IPS-18a (cell line): ENCODE measurements around the gene YOD1.

ENCODE experiments used
- H3K27ac ChIP-seq: one replicate; pipeline ENCODE4 v1.5.1; 2013; ENCODE audit warnings: low read length
- H3K27me3 ChIP-seq: one replicate; pipeline ENCODE4 v1.6.1; 2013; ENCODE audit warnings: mild to moderate bottlenecking, low read length; ENCODE audit not compliant: control insufficient read depth, insufficient read depth
- H3K36me3 ChIP-seq: one replicate; pipeline ENCODE4 v1.6.1; 2013; ENCODE audit warnings: low read depth, low read length; ENCODE audit not compliant: control insufficient read depth
- H3K4me1 ChIP-seq: one replicate; pipeline ENCODE4 v1.6.1; 2013; ENCODE audit warnings: low read depth, low read length; ENCODE audit not compliant: control insufficient read depth
- H3K4me3 ChIP-seq: one replicate; pipeline ENCODE4 v1.5.1; 2013; ENCODE audit warnings: low read length
- H3K9ac ChIP-seq: one replicate; pipeline ENCODE4 v1.6.1; 2013; ENCODE audit warnings: mild to moderate bottlenecking, low read length, moderate library complexity
- H3K9me3 ChIP-seq: one replicate; pipeline ENCODE4 v1.6.1; 2013; ENCODE audit warnings: low read depth, low read length; ENCODE audit not compliant: control insufficient read depth

Gene YOD1

DNA sequence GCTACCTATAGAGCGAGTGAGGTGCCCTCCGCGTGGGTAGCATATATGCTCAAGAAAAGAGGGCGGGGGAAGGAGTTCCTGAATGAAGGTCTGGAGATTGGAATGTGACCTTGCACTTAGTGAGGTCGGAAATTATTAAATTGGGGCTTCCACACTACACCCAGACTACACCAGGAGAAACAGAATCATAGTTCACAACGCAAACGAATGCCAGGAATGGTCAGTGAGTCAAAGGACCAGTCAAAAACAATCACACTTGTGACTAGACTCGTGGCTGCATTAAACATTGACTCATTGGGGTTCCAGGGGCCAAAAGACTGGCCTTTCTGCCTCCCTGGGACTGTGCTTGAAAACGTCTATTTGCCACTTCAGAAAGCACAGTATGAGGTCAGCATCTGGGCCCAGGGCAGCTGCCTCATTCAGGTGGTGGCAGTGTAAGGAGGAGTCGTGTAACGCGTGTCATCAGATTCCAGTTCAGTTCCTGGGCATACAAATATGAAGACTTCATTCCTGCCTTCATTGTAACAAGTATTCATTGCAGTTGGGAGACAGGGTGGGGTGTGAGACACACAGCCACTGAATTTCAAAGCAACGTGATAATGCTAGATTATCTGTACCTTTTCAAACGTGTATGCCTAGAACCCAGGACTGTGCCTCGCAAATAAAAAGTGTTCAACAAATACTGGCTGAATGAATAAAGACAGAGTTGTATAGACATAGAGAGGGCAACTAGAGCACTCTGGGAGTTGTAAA lies at the start of gene YOD1:
TSS of gene YOD1 (minus strand) at position 18 of the 753 bp plus-strand sequence. CDS start 178 bp downstream, outside the sequence.
- H3K4me1 ChIP-seq, result peaks cover 11% of the 10 kb centered on the region
- no peaks in the 10 kb centered on the region for H3K9me3 ChIP-seq
- H3K27me3 ChIP-seq, result no peaks in the 10 kb centered on the region
- peak within 1 kb of the TSS; percentile 92 for H3K9ac ChIP-seq
- H3K27ac ChIP-seq, result peak within 1 kb of the TSS; percentile 79
- H3K4me3 ChIP-seq, result peak within 1 kb of the TSS; percentile 96
- peaks cover 29% of the 10 kb centered on the region for H3K36me3 ChIP-seq

GRCh38 chr1:207097871-207098324 lies 46.9 kb upstream of the YOD1 start:
- Histone ChIP-seq H3K36me3 (no peaks in the 10 kb centered on the region), H3K27ac (no peak overlapping the region), H3K4me3 (no peak overlapping the region), H3K27me3 (no peaks in the 10 kb centered on the region), H3K4me1 (no peaks in the 10 kb centered on the region), H3K9me3 (no peaks in the 10 kb centered on the region), H3K9ac (no peak overlapping the region)

DNA sequence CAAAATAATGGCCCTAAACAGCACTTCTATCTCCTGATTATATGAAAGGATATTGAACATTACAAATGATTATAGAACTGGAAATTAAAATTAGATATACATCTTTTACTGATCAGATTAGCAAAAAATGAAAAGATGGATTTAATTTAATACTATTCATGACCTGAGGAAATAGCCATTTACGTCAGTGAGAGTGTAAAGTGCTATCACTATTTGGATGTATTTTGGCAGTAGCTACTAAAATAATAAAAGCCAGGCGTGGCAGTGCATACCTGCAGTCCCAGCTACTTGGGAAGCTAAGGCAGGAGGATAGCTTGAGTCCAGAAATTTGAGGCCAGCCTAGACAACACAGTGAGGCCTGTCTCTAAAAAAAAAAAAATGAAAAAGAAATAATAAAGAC lies 42.9 kb upstream of the YOD1 start:
- Histone ChIP-seq H3K4me3 (no peak overlapping the region), H3K27ac (no peak overlapping the region), H3K9ac (no peak overlapping the region), H3K36me3 (no peaks in the 10 kb centered on the region), H3K9me3 (no peaks in the 10 kb centered on the region), H3K27me3 (no peaks in the 10 kb centered on the region), H3K4me1 (no peaks in the 10 kb centered on the region)

DNA sequence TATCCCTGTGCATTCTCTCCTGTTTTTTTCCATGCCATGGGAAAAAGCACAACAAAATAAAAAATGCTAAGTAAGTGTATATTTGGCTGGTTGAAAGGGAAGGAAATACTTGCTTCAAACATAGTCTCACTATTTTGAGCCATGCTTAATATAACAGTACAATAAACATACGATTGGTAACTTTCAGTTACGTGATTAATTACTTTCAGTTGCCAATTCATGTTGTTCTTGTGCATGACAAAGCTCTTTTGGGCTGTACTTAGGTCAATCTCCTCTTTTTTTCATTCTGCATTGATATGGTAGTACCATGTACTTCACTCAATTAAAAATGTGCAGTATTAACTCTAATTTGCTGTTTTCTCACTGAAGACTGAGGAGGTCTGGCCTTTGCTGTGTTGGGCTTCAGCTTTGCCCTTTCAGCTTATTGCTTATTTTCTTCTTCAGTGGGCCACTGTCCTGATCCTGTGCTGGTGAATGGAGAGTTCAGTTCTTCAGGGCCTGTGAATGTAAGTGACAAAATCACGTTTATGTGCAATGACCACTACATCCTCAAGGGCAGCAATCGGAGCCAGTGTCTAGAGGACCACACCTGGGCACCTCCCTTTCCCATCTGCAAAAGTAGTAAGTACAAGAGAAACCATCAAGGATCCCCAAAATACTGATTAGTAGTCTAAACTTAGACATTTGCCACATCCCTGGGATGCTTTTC lies 40.3 kb upstream of the YOD1 start:
- Histone ChIP-seq H3K9me3 (no peaks in the 10 kb centered on the region), H3K4me3 (no peak overlapping the region), H3K27ac (no peak overlapping the region), H3K9ac (no peak overlapping the region), H3K36me3 (no peaks in the 10 kb centered on the region), H3K27me3 (no peaks in the 10 kb centered on the region), H3K4me1 (no peaks in the 10 kb centered on the region)

- Histone ChIP-seq H3K9me3 (no peaks in the 10 kb centered on the region), H3K27ac (no peak overlapping the region), H3K4me3 (no peak overlapping the region), H3K4me1 (no peaks in the 10 kb centered on the region), H3K36me3 (no peaks in the 10 kb centered on the region), H3K27me3 (no peaks in the 10 kb centered on the region), H3K9ac (no peak overlapping the region)
These were observed 38.8 kb upstream of the YOD1 start for GRCh38 chr1:207089627-207090355.

- H3K36me3 ChIP-seq, result no peaks in the 10 kb centered on the region
- H3K27me3 ChIP-seq, result no peaks in the 10 kb centered on the region
- no peak within 1 kb of the TSS for H3K4me3 ChIP-seq
- no peaks in the 10 kb centered on the region for H3K4me1 ChIP-seq
- H3K27ac ChIP-seq, result no peak within 1 kb of the TSS
- H3K9ac ChIP-seq, result no peak within 1 kb of the TSS
- H3K9me3 ChIP-seq, result no peaks in the 10 kb centered on the region
These were observed 38.0 kb upstream of the YOD1 start, which contains the start of gene C4BPB for GRCh38 chr1:207088701-207089626. Gene C4BPB (plus strand): TSS chr1:207088860. CDS start chr1:207089532, 672 bp downstream.

GRCh38 chr1:207088161-207088560 lies 37.2 kb upstream of the YOD1 start:
- Histone ChIP-seq H3K9me3 (no peaks in the 10 kb centered on the region), H3K9ac (no peak overlapping the region), H3K27ac (no peak overlapping the region), H3K27me3 (no peaks in the 10 kb centered on the region), H3K4me3 (no peak overlapping the region), H3K4me1 (no peaks in the 10 kb centered on the region), H3K36me3 (no peaks in the 10 kb centered on the region)

DNA sequence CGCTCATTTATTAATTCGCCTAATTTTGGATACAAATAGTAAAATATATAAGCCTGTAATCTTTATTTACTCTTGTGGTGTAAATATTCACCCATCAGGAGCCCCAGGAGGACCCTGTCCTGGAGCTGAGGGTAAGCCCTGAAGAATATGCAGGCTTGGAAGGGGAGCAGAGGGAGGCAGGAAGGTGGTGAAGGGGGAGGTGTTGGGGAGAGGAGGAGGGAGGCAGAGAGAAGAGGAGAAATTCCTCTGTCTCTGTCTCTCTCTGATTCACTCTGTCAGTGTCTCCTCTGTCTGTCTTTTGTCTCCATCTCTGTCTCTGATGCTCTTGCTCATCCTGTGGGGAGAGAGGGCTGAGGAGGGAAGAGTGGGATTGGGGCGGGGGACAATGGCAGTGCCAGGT lies 34.9 kb upstream of the YOD1 start:
- Histone ChIP-seq H3K9ac (no peak overlapping the region), H3K4me1 (no peaks in the 10 kb centered on the region), H3K4me3 (no peak overlapping the region), H3K27me3 (no peaks in the 10 kb centered on the region), H3K36me3 (no peaks in the 10 kb centered on the region), H3K27ac (no peak overlapping the region), H3K9me3 (no peaks in the 10 kb centered on the region)

- Histone ChIP-seq H3K27me3 (no peaks in the 10 kb centered on the region), H3K4me3 (no peak overlapping the region), H3K27ac (no peak overlapping the region), H3K36me3 (no peaks in the 10 kb centered on the region), H3K4me1 (no peaks in the 10 kb centered on the region), H3K9me3 (no peaks in the 10 kb centered on the region), H3K9ac (no peak overlapping the region)
These were observed 33.7 kb upstream of the YOD1 start for GRCh38 chr1:207084701-207085180.

DNA sequence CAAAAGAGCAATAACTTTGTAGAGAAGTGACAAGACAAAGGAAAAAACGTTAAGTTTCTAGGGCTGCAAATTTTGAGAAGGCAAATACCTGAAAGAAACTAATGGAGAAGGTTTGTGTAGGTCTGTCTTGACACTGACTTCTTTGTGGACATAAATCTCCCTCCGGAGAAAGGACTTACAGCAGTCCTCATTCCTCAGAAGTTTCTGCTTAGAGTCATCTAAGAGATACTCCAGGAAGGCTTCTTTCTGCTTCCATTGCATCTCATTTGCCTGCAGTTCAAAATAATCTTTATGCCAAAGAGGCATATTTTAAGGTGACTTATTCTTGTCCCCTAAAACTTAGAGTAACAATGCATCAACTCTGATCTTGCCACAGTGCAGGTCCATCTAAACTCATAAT lies 33.2 kb upstream of the YOD1 start:
- Histone ChIP-seq H3K9ac (no peak overlapping the region), H3K27ac (no peak overlapping the region), H3K27me3 (no peaks in the 10 kb centered on the region), H3K4me1 (no peaks in the 10 kb centered on the region), H3K4me3 (no peak overlapping the region), H3K9me3 (no peaks in the 10 kb centered on the region), H3K36me3 (no peaks in the 10 kb centered on the region)
